Stomach (tissue), 9 donors: ENCODE results near the gene NFATC4. TPM values are rescaled to one million over a fixed set of nuclear protein-coding genes. Genes with fewer than 3 reads are reported as not detected.

Source experiments
- DNase-seq, 2 donors: peaks; one replicate each; pipeline versions ENCODE4 v3.0.0 to v3.0.0-alpha.2; 2013 to 2019
- H3K27ac ChIP-seq, 5 donors: fragments of 200-600 bp in 4 of 5; sonication (generic) in 4 of 5; one replicate each; pipeline ENCODE4 v1.5.1; 2013 to 2019; ENCODE audit warnings: mild to moderate bottlenecking in 1 of 5, moderate library complexity in 1 of 5
- H3K27me3 ChIP-seq, 3 donors: fragments of 200-600 bp; sonication (generic); one replicate each; pipeline ENCODE4 v1.5.1; 2017 to 2019; ENCODE audit warnings: mixed run types in 1 of 3
- H3K36me3 ChIP-seq, 4 donors: fragments of 200-600 bp; sonication (generic); 1 replicate in 3 of 4; 2 replicates in 1 of 4; pipeline ENCODE4 v1.5.1; 2016 to 2019
- H3K4me1 ChIP-seq, 4 donors: fragments of 200-600 bp; sonication (generic); one replicate each; pipeline ENCODE4 v1.5.1; 2016 to 2019
- H3K4me3 ChIP-seq, 4 donors: fragments of 200-600 bp; sonication (generic) in 3 of 4; one replicate each; pipeline ENCODE4 v1.5.1; 2016 to 2019; ENCODE audit warnings: mild to moderate bottlenecking in 1 of 4
- H3K9me3 ChIP-seq, 4 donors: fragments of 200-600 bp; sonication (generic); one replicate each; pipeline ENCODE4 v1.5.1; 2016 to 2019
- EP300 ChIP-seq: sonication (generic); formaldehyde crosslinking; IDR thresholded peaks from one replicate; pipeline ENCODE4 v1.6.1; 2017; ENCODE audit warnings: antibody characterized with exemption
- POLR2A ChIP-seq, 4 donors: fragments of 450-650 bp; IDR thresholded peaks; one replicate each; pipeline ENCODE4 v1.6.1; 2016; ENCODE audit warnings: antibody characterized with exemption in 4 of 4, control low read depth in 2 of 4, mild to moderate bottlenecking in 1 of 4, moderate library complexity in 1 of 4
- POLR2AphosphoS5 ChIP-seq, 3 donors: sonication (generic); formaldehyde crosslinking; IDR thresholded peaks; one replicate each; pipeline ENCODE4 v1.6.1; 2016; ENCODE audit warnings: antibody characterized with exemption in 3 of 3
- WGBS, 5 donors: extraction: QIAGEN DNeasy Blood & Tissue Kit in 3 of 5; methylation state at CpG; one replicate each; pipeline versions ENCODE4 v1.1.5 to v1.1.7; 2013 to 2018; 5-methylcytosine and 5-hydroxymethylcytosine counted together
- intact Hi-C: fragments of 100-400 bp; cut with DNase I; formaldehyde crosslinking; loops from one replicate; pipeline ENCODE4 v1.15.1; 2023; ENCODE audit warnings: low total_unique reads
- polyA plus RNA-seq, 3 donors: library from polyadenylated mRNA; stranded (reverse); fragments of 200-250 nt; gene quantifications; one replicate each; pipeline ENCODE4 v1.2.3, GENCODE V29; 2013
- total RNA-seq, 5 donors: library from RNA; depleted of rRNA; stranded (reverse); fragments of >200 nt; gene quantifications; one replicate each; pipeline versions ENCODE4 v1.1.0 to v1.2.3, GENCODE V29; 2014 to 2016
- TF ChIP-seq, protein P1 (sequence below), 7 experiments: fragments of 450-650 bp in 4 of 7; fragments of 200-600 bp in 3 of 7; sonication (generic) in 3 of 7; IDR thresholded peaks; one replicate each; pipeline ENCODE4 v1.5.1; 2016 to 2019; ENCODE audit warnings: antibody characterized with exemption in 7 of 7, control low read depth in 2 of 7, mild to moderate bottlenecking in 1 of 7
- donor health status: healthy with polysubstance abuse.
- donor health status: Bipolar disorder and iron deficiency.
- donor health status: healthy.

Gene NFATC4
- total and polyA plus RNA-seq, 8 donors: 20.1 to 119 (median 57.9) TPM

DNA sequence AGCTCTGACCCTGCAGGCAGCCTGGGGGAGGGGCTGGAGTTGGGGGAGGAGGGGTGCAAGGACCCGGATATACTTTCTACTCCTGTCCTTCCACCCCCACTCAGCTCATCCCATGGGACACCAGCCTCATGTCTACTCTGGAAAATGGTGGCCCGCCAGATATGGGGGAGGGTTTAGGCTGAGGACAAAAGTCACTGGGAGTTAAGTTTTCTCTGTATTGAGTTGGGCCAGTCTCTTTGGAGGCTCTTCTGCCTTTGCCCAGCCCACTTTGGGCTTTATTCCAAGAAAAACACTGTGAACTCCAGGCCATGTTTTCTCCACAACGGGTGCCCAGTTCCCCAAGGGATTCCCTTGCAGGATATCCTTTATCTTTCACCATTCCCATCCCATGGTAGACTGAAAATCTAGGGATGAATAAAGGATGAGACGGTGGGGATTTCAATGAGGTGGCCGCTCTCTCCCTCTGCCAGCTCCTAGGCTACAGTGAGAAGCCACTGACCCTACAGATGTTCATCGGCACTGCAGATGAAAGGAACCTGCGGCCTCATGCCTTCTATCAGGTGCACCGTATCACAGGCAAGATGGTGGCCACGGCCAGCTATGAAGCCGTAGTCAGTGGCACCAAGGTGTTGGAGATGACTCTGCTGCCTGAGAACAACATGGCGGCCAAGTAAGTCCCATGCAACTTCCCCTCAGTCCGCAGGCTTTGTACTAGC, 4.9 kb downstream of the NFATC4 start:
- no peak overlapping the region for H3K27ac ChIP-seq
- H3K4me3 ChIP-seq: no peak overlapping the region
- peaks cover 0 to 22% (median 0%) of the 10 kb centered on the region in 3 donors for H3K27me3 ChIP-seq
- H3K4me1 ChIP-seq: peaks cover 13 to 30% (median 22%) of the 10 kb centered on the region in 4 donors
- 83 to 85% (median 83%) methylated on average over 11 to 12 of the region's 12 CpGs for WGBS, 5 donors
- TF ChIP-seq POLR2A (IDR thresholded peaks at IDR 0.05) (no peak), POLR2AphosphoS5 (IDR thresholded peaks at IDR 0.05) (no peak), EP300 (no peak)
- TF ChIP-seq, protein P1, sequence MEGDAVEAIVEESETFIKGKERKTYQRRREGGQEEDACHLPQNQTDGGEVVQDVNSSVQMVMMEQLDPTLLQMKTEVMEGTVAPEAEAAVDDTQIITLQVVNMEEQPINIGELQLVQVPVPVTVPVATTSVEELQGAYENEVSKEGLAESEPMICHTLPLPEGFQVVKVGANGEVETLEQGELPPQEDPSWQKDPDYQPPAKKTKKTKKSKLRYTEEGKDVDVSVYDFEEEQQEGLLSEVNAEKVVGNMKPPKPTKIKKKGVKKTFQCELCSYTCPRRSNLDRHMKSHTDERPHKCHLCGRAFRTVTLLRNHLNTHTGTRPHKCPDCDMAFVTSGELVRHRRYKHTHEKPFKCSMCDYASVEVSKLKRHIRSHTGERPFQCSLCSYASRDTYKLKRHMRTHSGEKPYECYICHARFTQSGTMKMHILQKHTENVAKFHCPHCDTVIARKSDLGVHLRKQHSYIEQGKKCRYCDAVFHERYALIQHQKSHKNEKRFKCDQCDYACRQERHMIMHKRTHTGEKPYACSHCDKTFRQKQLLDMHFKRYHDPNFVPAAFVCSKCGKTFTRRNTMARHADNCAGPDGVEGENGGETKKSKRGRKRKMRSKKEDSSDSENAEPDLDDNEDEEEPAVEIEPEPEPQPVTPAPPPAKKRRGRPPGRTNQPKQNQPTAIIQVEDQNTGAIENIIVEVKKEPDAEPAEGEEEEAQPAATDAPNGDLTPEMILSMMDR (IDR thresholded peaks at IDR 0.05): no peak
- DNase-seq: peak; percentile 7 to 63
- no peaks in the 10 kb centered on the region for H3K9me3 ChIP-seq
- peaks cover 0 to 56% (median 37%) of the 10 kb centered on the region in 4 donors for H3K36me3 ChIP-seq
- intact Hi-C loops: no loop called here

- intact Hi-C loops: no loop called here
- Histone ChIP-seq H3K4me3 (no peak overlapping the region), H3K36me3 (peaks cover 0 to 56% (median 37%) of the 10 kb centered on the region in 4 donors), H3K4me1 (no peaks in the 10 kb centered on the region), H3K27me3 (no peaks in the 10 kb centered on the region), H3K9me3 (no peaks in the 10 kb centered on the region), H3K27ac (no peak overlapping the region)
- 71 to 79% (median 78%) methylated on average over 16 of the region's 16 CpGs for WGBS, 5 donors
- no peak for DNase-seq
- no peak for TF ChIP-seq POLR2A (IDR thresholded peaks at IDR 0.05)
- TF ChIP-seq EP300: no peak
- TF ChIP-seq, protein P1 (IDR thresholded peaks at IDR 0.05): no peak
- no peak for TF ChIP-seq POLR2AphosphoS5 (IDR thresholded peaks at IDR 0.05)
Measured at GRCh38 chr14:24376448-24377070, 8.6 kb downstream of the NFATC4 start.

DNA sequence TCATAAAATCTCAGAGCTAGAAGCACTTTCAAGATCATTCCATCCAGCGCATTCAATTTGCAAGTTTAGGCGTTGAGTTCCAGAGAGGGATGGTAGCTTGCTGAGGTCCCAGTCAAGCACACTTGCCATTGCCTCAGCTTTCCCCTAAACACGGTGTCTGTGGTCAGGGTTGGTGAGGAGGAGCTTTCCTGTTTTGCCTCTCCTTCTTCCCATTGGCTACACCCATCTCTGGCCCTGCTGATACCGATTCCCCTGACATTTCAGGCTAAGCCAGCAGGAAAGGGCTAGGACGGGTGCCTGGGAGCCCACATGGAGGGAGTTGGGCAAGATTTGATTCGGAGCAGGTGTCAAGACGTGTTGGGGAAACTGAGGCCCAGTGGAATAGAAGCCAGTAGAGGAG, 9.1 kb downstream of the NFATC4 start:
- H3K27me3 ChIP-seq: no peaks in the 10 kb centered on the region
- H3K9me3 ChIP-seq: no peaks in the 10 kb centered on the region
- DNase-seq: no peak
- no peak overlapping the region for H3K27ac ChIP-seq
- H3K36me3 ChIP-seq: peaks cover 0 to 56% (median 37%) of the 10 kb centered on the region in 4 donors
- intact Hi-C loops: no loop called here
- 81 to 89% (median 86%) methylated on average over 7 of the region's 7 CpGs for WGBS, 5 donors
- H3K4me3 ChIP-seq: no peak overlapping the region
- no peaks in the 10 kb centered on the region for H3K4me1 ChIP-seq
- TF ChIP-seq POLR2AphosphoS5 (IDR thresholded peaks at IDR 0.05) (no peak), EP300 (no peak)

- H3K4me3 ChIP-seq: no peak overlapping the region
- DNase-seq: peak in 1 of 2 donors; percentile 7
- H3K27ac ChIP-seq: no peak overlapping the region
- H3K9me3 ChIP-seq: no peaks in the 10 kb centered on the region
- intact Hi-C loops: no loop called here
- TF ChIP-seq EP300: no peak
- no peak for TF ChIP-seq POLR2A (IDR thresholded peaks at IDR 0.05)
- H3K4me1 ChIP-seq: no peaks in the 10 kb centered on the region
- H3K36me3 ChIP-seq: peaks cover 0 to 50% (median 35%) of the 10 kb centered on the region in 4 donors
- WGBS, 5 donors: 42 to 66% (median 61%) methylated on average over 2 of the region's 2 CpGs
- H3K27me3 ChIP-seq: no peaks in the 10 kb centered on the region
Measured at GRCh38 chr14:24377657-24378056, 9.7 kb downstream of the NFATC4 start.

DNA sequence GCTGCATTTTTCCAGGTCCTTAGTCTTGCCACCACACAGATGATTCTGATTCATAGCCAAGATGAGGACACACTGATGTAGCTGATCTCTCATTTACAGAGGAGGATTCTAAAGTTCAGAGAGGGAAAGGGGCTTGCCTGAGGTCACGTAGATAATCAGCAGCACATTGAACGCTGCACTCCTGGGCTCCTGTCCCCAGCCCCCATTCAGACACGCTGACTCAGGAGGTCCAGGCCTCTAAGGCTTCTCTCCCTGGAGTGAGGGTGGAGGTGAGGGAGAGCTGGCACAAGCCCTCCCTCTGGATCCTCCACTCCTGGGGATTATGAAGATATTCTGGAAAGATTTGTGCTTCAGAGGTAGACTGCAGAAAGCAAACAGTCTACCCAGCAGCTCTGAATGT, 10.3 kb downstream of the NFATC4 start:
- Histone ChIP-seq H3K27ac (no peak overlapping the region), H3K4me1 (no peaks in the 10 kb centered on the region), H3K4me3 (no peak overlapping the region), H3K36me3 (peaks cover 0 to 46% (median 31%) of the 10 kb centered on the region in 4 donors), H3K9me3 (no peaks in the 10 kb centered on the region), H3K27me3 (no peaks in the 10 kb centered on the region)
- peak in 1 of 2 donors; percentile 4 for DNase-seq
- no peak for TF ChIP-seq POLR2A (IDR thresholded peaks at IDR 0.05)
- no peak for TF ChIP-seq POLR2AphosphoS5 (IDR thresholded peaks at IDR 0.05)
- TF ChIP-seq EP300: no peak
- TF ChIP-seq, protein P1 (IDR thresholded peaks at IDR 0.05): no peak
- intact Hi-C loops: no loop called here
- 67 to 92% (median 84%) methylated on average over 3 of the region's 3 CpGs for WGBS, 5 donors
